HFF-Myc (cell line): ENCODE results near the gene GPHN.
"Not testable (repeated sequence)": the region's sequence is repeated elsewhere in the genome, so short reads cannot be mapped to it uniquely, and the experiment has no call there.

Experiments used
- DNase-seq: peaks from one replicate; pipeline ENCODE4 v3.0.0-alpha.2; 2011; ENCODE audit warnings: low read depth; ENCODE audit errors: extremely low read depth
- H3K4me3 ChIP-seq: replicated peaks from 2 replicates; pipeline ENCODE4 v1.5.1; 2011; ENCODE audit warnings: low read depth, mild to moderate bottlenecking, control low read depth, low read length
- CTCF ChIP-seq: IDR thresholded peaks from 2 replicates; pipeline ENCODE4 v1.5.1; 2012; ENCODE audit warnings: mild to moderate bottlenecking, low read depth, low read length, control low read depth; ENCODE audit errors: missing control alignments

The GPHN gene

DNA sequence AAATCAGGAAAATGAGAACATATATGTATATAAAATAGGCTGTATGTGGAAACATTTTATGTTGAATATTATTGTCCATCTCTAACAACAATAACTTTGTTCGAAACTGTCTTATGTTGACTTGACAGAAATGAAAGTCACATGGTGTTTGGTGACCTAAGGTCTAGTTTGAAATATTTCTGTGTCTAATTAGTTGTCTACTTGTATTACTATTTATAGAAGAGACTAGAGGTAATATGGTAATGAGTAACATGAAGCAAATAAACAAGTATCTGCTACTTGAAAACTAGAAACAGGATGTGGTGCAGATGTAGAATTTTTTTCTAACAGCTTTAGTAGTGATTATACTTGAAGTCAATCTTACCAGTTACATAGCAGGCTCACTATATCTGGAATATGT is 3.9 kb downstream of the GPHN start:
- TF ChIP-seq CTCF = no peak
- DNase-seq = no peak
- H3K4me3 ChIP-seq = no peak overlapping the region

- no peak overlapping the region for H3K4me3 ChIP-seq
- no peak for DNase-seq
- no peak for TF ChIP-seq CTCF
These were observed 6.3 kb downstream of the GPHN start for GRCh38 chr14:66514213-66514612.

GRCh38 chr14:66530526-66530925 is 22.6 kb downstream of the GPHN start:
- no peak for TF ChIP-seq CTCF
- no peak for DNase-seq
- H3K4me3 ChIP-seq = no peak overlapping the region

DNA sequence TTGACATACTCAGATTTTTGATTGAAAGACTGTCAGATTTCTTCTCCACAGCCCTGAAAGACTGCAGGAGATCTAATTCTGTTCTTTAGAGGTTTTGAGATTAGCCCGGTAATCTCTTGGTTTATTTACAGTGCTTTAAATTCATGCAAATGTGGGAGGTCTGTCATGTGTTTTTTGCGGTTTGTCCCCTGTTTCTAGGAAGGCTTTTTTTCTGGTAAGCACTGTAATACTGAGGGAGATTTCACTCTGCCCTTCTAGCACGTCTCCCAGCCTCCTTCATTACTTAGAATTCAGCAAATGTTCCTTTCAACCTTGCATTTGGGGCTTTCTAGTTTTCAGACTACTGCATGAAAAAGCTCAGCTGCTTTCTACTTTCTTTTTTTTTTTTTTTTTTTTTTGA is 31.1 kb downstream of the GPHN start:
- no peak overlapping the region for H3K4me3 ChIP-seq
- TF ChIP-seq CTCF = no peak
- no peak for DNase-seq

- H3K4me3 ChIP-seq = no peak overlapping the region
- TF ChIP-seq CTCF = no peak
- DNase-seq = no peak
These were observed 32.1 kb downstream of the GPHN start for GRCh38 chr14:66540038-66540437.

- TF ChIP-seq CTCF = no peak
- H3K4me3 ChIP-seq = no peak overlapping the region
- DNase-seq = no peak
These were observed 33.7 kb downstream of the GPHN start for GRCh38 chr14:66541627-66542026.

- DNase-seq = no peak
- H3K4me3 ChIP-seq = no peak overlapping the region
- TF ChIP-seq CTCF = no peak
These were observed 36.0 kb downstream of the GPHN start for GRCh38 chr14:66543996-66544395.

DNA sequence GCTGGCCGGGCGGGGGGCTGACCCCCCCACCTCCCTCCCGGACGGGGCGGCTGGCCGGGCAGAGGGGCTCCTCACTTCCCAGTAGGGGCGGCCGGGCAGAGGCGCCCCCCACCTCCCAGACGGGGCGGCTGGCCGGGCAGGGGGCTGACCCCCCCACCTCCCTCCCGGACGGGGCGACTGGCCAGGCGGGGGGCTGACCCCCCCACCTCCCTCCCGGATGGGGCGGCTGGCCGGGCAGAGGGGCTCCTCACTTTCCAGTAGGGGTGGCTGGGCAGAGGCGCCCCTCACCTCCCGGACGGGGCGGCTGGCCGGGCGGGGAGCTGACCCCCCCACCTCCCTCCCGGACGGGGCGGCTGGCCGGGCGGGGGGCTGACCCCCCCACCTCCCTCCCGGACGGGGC is 37.2 kb downstream of the GPHN start:
- not testable (repeated sequence) for DNase-seq, H3K4me3 ChIP-seq

- DNase-seq, H3K4me3 ChIP-seq: not testable (repeated sequence)
These were observed 37.8 kb downstream of the GPHN start for GRCh38 chr14:66545751-66546150.
